Activated T-cell treated with anti-CD3 and anti-CD28 coated beads for 24 hours (primary cell): ENCODE results near the gene CLEC16A.

ENCODE experiments used
- DNase-seq: peaks from one replicate; pipeline ENCODE4 v3.0.0-alpha.2; 2020; ENCODE audit warnings: low read depth

The CLEC16A gene

GRCh38 chr16:11063448-11064201, 119.3 kb downstream of the CLEC16A start:
- no peak for DNase-seq

GRCh38 chr16:11064202-11064540, 119.8 kb downstream of the CLEC16A start:
- DNase-seq: no peak

GRCh38 chr16:11064851-11065250, 120.5 kb downstream of the CLEC16A start:
- no peak for DNase-seq

GRCh38 chr16:11066261-11066870, 122.0 kb downstream of the CLEC16A start:
- DNase-seq: no peak

GRCh38 chr16:11067266-11067665, 122.9 kb downstream of the CLEC16A start:
- DNase-seq: no peak

- DNase-seq: no peak
These were observed 123.4 kb downstream of the CLEC16A start for GRCh38 chr16:11067697-11068141.

GRCh38 chr16:11071829-11072228, 127.5 kb downstream of the CLEC16A start:
- no peak for DNase-seq

GRCh38 chr16:11072420-11073153, 128.2 kb downstream of the CLEC16A start:
- no peak for DNase-seq

GRCh38 chr16:11073407-11073999, 129.1 kb downstream of the CLEC16A start:
- no peak for DNase-seq

GRCh38 chr16:11074131-11074530, 129.8 kb downstream of the CLEC16A start:
- DNase-seq: no peak

- no peak for DNase-seq
These were observed 130.8 kb downstream of the CLEC16A start for GRCh38 chr16:11075163-11075562.

- DNase-seq: peak; percentile 67
These were observed 132.1 kb downstream of the CLEC16A start for GRCh38 chr16:11076259-11077018.

- no peak for DNase-seq
These were observed 134.6 kb downstream of the CLEC16A start for GRCh38 chr16:11078812-11079459.

GRCh38 chr16:11079652-11080187, 135.4 kb downstream of the CLEC16A start:
- DNase-seq: no peak

- DNase-seq: no peak
These were observed 136.1 kb downstream of the CLEC16A start for GRCh38 chr16:11080327-11080967.

GRCh38 chr16:11080999-11081630, 136.8 kb downstream of the CLEC16A start:
- no peak for DNase-seq

- DNase-seq: no peak
These were observed 137.9 kb downstream of the CLEC16A start for GRCh38 chr16:11082108-11082859.

GRCh38 chr16:11082860-11083388, 138.6 kb downstream of the CLEC16A start:
- DNase-seq: no peak

GRCh38 chr16:11084484-11084875, 140.1 kb downstream of the CLEC16A start:
- no peak for DNase-seq
